ENCODE results near the gene RAD54L2. TPM values are rescaled to one million over a fixed set of nuclear protein-coding genes. Genes with fewer than 3 reads are reported as not detected.
"Not testable (repeated sequence)": the region's sequence is repeated elsewhere in the genome, so short reads cannot be mapped to it uniquely, and the experiment has no call there.

The RAD54L2 gene
- total and polyA plus RNA-seq, 7 donors, result 2.1 to 15.6 (median 11.4) TPM

- Histone ChIP-seq H3K4me1 (no peaks in the 10 kb centered on the region), H3K4me3 (no peak overlapping the region), H3K36me3 (ENCODE audit: insufficient read depth in 1 of 2, low read depth in 1 of 2) (no peaks in the 10 kb centered on the region), H3K9me3 (no peaks in the 10 kb centered on the region), H3K27ac (no peak overlapping the region), H3K27me3 (ENCODE audit: insufficient read depth in 3 of 3, low read length in 2 of 3) (no peaks in the 10 kb centered on the region)
- DNase-seq (no peak), ATAC-seq (no peak)
- WGBS, 3 donors, result 85 to 89% (median 87%) methylated on average over 7 of the region's 7 CpGs
- intact Hi-C loops (cut with DNase I), result no loop called here
- no peak for TF ChIP-seq CTCF (IDR thresholded peaks at IDR 0.05)
These were observed 8.0 kb upstream of the RAD54L2 start for GRCh38 chr3:51530485-51530884.

GRCh38 chr3:51535146-51536019 lies 3.1 kb upstream of the RAD54L2 start:
- TF ChIP-seq CTCF (IDR thresholded peaks at IDR 0.05), result no peak
- DNase-seq (no peak), ATAC-seq (no peak)
- H3K9me3 ChIP-seq, result no peaks in the 10 kb centered on the region
- intact Hi-C loops (cut with DNase I), result loop anchor here in 1 of 2 donors (5.0 kb wide), 1 partner anchor 33 kb away; the partner anchor contains the start of gene DCAF1
- 73 to 80% (median 77%) methylated on average over 7 of the region's 7 CpGs for WGBS, 3 donors
- no peaks in the 10 kb centered on the region for H3K27me3 ChIP-seq (ENCODE audit: insufficient read depth in 3 of 3, low read length in 2 of 3)
- no peak overlapping the region for H3K27ac ChIP-seq
- H3K36me3 ChIP-seq (ENCODE audit: insufficient read depth in 1 of 2, low read depth in 1 of 2), result no peaks in the 10 kb centered on the region
- H3K4me3 ChIP-seq, result no peak overlapping the region
- peaks cover 14% of the 10 kb centered on the region for H3K4me1 ChIP-seq

GRCh38 chr3:51537631-51538030 lies 888 bp upstream of the RAD54L2 start:
- Histone ChIP-seq H3K4me1 (peaks cover 17% of the 10 kb centered on the region), H3K4me3 (peak overlapping the region; percentile 100), H3K36me3 (ENCODE audit: insufficient read depth in 1 of 2, low read depth in 1 of 2) (peaks cover 4 to 17% of the 10 kb centered on the region in 2 donors), H3K27ac (peak overlapping the region; percentile 91)
- DNase-seq; ATAC-seq; H3K27me3 ChIP-seq (ENCODE audit: insufficient read depth in 3 of 3, low read length in 2 of 3); H3K9me3 ChIP-seq: not testable (repeated sequence)
- intact Hi-C loops (cut with DNase I), result loop anchor here in 1 of 2 donors (5.0 kb wide), 1 partner anchor 35 kb away; the partner anchor contains the start of gene DCAF1
- WGBS, 3 donors, result 72 to 79% (median 79%) methylated on average over 16 of the region's 16 CpGs

- Histone ChIP-seq H3K4me3 (peak overlapping the region; percentile 100), H3K4me1 (peaks cover 17% of the 10 kb centered on the region), H3K27ac (peak overlapping the region; percentile 91), H3K36me3 (ENCODE audit: insufficient read depth in 1 of 2, low read depth in 1 of 2) (peaks cover 4 to 21% of the 10 kb centered on the region in 2 donors), H3K27me3 (ENCODE audit: insufficient read depth in 3 of 3, low read length in 2 of 3) (no peaks in the 10 kb centered on the region), H3K9me3 (no peaks in the 10 kb centered on the region)
- TF ChIP-seq CTCF (IDR thresholded peaks at IDR 0.05), result no peak
- WGBS, 3 donors, result 0 to 2% (median 1%) methylated on average over 7 of the region's 7 CpGs
- intact Hi-C loops (cut with DNase I), result loop anchor here in 1 of 2 donors (5.0 kb wide), 1 partner anchor 36 kb away; the partner anchor contains the start of gene DCAF1
- ATAC-seq (peak in 3 of 4 donors; percentile 14 to 42 (median 15)), DNase-seq (no peak)
These were observed 432 bp upstream of the RAD54L2 start for GRCh38 chr3:51538115-51538458.

- intact Hi-C loops (cut with DNase I), result loop anchor here in 1 of 2 donors (5.0 kb wide), 1 partner anchor 37 kb away; the partner anchor contains the start of gene DCAF1
These were observed 897 bp downstream of the RAD54L2 start for GRCh38 chr3:51539291-51539941.

GRCh38 chr3:51542596-51542995 lies 4.1 kb downstream of the RAD54L2 start:
- ATAC-seq; H3K4me3 ChIP-seq; DNase-seq; intact Hi-C loops (cut with DNase I); H3K27ac ChIP-seq; H3K9me3 ChIP-seq; H3K27me3 ChIP-seq (ENCODE audit: insufficient read depth in 3 of 3, low read length in 2 of 3): not testable (repeated sequence)
- 90 to 93% (median 92%) methylated on average over 11 of the region's 11 CpGs for WGBS, 3 donors
- Histone ChIP-seq H3K36me3 (ENCODE audit: insufficient read depth in 1 of 2, low read depth in 1 of 2) (peaks cover 4 to 38% of the 10 kb centered on the region in 2 donors), H3K4me1 (peaks cover 15% of the 10 kb centered on the region)

More at GRCh38 chr3:51539291-51539941, 897 bp downstream of the RAD54L2 start:
- ATAC-seq (peak; percentile 22 to 48 (median 30)), DNase-seq (no peak)
- H3K4me3 ChIP-seq, result peak overlapping the region; percentile 100
- peaks cover 4 to 35% of the 10 kb centered on the region in 2 donors for H3K36me3 ChIP-seq (ENCODE audit: insufficient read depth in 1 of 2, low read depth in 1 of 2)
- no peaks in the 10 kb centered on the region for H3K27me3 ChIP-seq (ENCODE audit: insufficient read depth in 3 of 3, low read length in 2 of 3)
- H3K27ac ChIP-seq, result peak overlapping the region; percentile 91
- H3K4me1 ChIP-seq, result peaks cover 17% of the 10 kb centered on the region
- WGBS, 3 donors, result 1 to 2% (median 1%) methylated on average over 11 of the region's 11 CpGs
- TF ChIP-seq CTCF (IDR thresholded peaks at IDR 0.05), result no peak
- no peaks in the 10 kb centered on the region for H3K9me3 ChIP-seq

All from psoas muscle (tissue), 8 donors.